ENCODE measurements around the gene CDKAL1. TPM values are rescaled to one million over a fixed set of nuclear protein-coding genes. Genes with fewer than 3 reads are reported as not detected.

The CDKAL1 gene
- total RNA-seq, 2 donors from 2014 or later, result 12.1 to 19.0 TPM

GRCh38 chr6:20879121-20879520, 344.9 kb downstream of the CDKAL1 start:
- no peak overlapping the region for H3K4me3 ChIP-seq
- intact Hi-C loops (cut with DNase I), result no loop called here
- TF ChIP-seq POLR2A (IDR thresholded peaks at IDR 0.05) (no peak), POLR2AphosphoS5 (IDR thresholded peaks at IDR 0.05) (no peak)
- TF ChIP-seq, protein P1, sequence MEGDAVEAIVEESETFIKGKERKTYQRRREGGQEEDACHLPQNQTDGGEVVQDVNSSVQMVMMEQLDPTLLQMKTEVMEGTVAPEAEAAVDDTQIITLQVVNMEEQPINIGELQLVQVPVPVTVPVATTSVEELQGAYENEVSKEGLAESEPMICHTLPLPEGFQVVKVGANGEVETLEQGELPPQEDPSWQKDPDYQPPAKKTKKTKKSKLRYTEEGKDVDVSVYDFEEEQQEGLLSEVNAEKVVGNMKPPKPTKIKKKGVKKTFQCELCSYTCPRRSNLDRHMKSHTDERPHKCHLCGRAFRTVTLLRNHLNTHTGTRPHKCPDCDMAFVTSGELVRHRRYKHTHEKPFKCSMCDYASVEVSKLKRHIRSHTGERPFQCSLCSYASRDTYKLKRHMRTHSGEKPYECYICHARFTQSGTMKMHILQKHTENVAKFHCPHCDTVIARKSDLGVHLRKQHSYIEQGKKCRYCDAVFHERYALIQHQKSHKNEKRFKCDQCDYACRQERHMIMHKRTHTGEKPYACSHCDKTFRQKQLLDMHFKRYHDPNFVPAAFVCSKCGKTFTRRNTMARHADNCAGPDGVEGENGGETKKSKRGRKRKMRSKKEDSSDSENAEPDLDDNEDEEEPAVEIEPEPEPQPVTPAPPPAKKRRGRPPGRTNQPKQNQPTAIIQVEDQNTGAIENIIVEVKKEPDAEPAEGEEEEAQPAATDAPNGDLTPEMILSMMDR (IDR thresholded peaks at IDR 0.05), result no peak
- H3K4me1 ChIP-seq (replicated peaks), result no peaks in the 10 kb centered on the region
- H3K9me3 ChIP-seq, result no peaks in the 10 kb centered on the region
- no peak for DNase-seq (ENCODE audit: low spot score)
- no peak overlapping the region for H3K27ac ChIP-seq
- no peaks in the 10 kb centered on the region for H3K36me3 ChIP-seq
- H3K27me3 ChIP-seq (replicated peaks; ENCODE audit: insufficient read depth), result no peaks in the 10 kb centered on the region
- WGBS, result 90% methylated on average over 1 of the region's 1 CpG

GRCh38 chr6:20879526-20879925, 345.3 kb downstream of the CDKAL1 start:
- no peaks in the 10 kb centered on the region for H3K36me3 ChIP-seq
- H3K27ac ChIP-seq, result no peak overlapping the region
- DNase-seq (ENCODE audit: low spot score), result no peak
- no peak overlapping the region for H3K4me3 ChIP-seq
- H3K9me3 ChIP-seq, result no peaks in the 10 kb centered on the region
- H3K27me3 ChIP-seq (replicated peaks; ENCODE audit: insufficient read depth), result no peaks in the 10 kb centered on the region
- TF ChIP-seq POLR2AphosphoS5 (IDR thresholded peaks at IDR 0.05), result no peak
- intact Hi-C loops (cut with DNase I), result no loop called here
- H3K4me1 ChIP-seq (replicated peaks), result no peaks in the 10 kb centered on the region
- WGBS, result 64% methylated on average over 1 of the region's 1 CpG

GRCh38 chr6:20881365-20881764, 347.1 kb downstream of the CDKAL1 start:
- 100% methylated on average over 1 of the region's 1 CpG for WGBS
- Histone ChIP-seq H3K27me3 (replicated peaks; ENCODE audit: insufficient read depth) (no peaks in the 10 kb centered on the region), H3K4me3 (no peak overlapping the region), H3K4me1 (replicated peaks) (no peaks in the 10 kb centered on the region), H3K27ac (no peak overlapping the region), H3K36me3 (no peaks in the 10 kb centered on the region), H3K9me3 (no peaks in the 10 kb centered on the region)
- intact Hi-C loops (cut with DNase I), result no loop called here
- TF ChIP-seq, protein P1 (IDR thresholded peaks at IDR 0.05), result no peak
- TF ChIP-seq POLR2A (IDR thresholded peaks at IDR 0.05) (no peak), POLR2AphosphoS5 (IDR thresholded peaks at IDR 0.05) (no peak)
- no peak for DNase-seq (ENCODE audit: low spot score)

DNA sequence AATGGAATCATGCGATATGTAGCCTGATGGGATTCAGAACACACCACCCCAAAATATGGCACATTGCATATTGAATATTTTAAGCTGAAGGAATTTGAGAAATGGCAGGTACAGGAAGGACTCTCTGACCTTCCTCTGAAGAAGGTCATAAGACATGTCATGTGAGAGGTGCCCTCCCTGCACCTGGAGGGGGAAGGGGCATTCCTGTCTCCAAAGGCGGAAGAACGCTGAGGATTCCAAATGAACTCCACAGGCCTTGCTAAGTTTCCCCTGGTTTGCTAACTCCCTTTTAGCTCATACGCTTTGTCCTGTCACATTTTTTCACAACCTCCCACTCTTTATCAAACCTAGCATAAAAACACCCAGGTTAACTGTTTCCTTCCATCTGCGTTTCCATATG, 347.8 kb downstream of the CDKAL1 start:
- no peaks in the 10 kb centered on the region for H3K9me3 ChIP-seq
- H3K27me3 ChIP-seq (replicated peaks; ENCODE audit: insufficient read depth), result no peaks in the 10 kb centered on the region
- no peak overlapping the region for H3K27ac ChIP-seq
- DNase-seq (ENCODE audit: low spot score), result no peak
- WGBS, result 89% methylated on average over 5 of the region's 5 CpGs
- H3K4me1 ChIP-seq (replicated peaks), result no peaks in the 10 kb centered on the region
- intact Hi-C loops (cut with DNase I), result no loop called here
- H3K4me3 ChIP-seq, result no peak overlapping the region
- H3K36me3 ChIP-seq, result no peaks in the 10 kb centered on the region
- TF ChIP-seq POLR2AphosphoS5 (IDR thresholded peaks at IDR 0.05), result no peak
- TF ChIP-seq, protein P1 (IDR thresholded peaks at IDR 0.05), result no peak
- TF ChIP-seq POLR2A (IDR thresholded peaks at IDR 0.05), result no peak

DNA sequence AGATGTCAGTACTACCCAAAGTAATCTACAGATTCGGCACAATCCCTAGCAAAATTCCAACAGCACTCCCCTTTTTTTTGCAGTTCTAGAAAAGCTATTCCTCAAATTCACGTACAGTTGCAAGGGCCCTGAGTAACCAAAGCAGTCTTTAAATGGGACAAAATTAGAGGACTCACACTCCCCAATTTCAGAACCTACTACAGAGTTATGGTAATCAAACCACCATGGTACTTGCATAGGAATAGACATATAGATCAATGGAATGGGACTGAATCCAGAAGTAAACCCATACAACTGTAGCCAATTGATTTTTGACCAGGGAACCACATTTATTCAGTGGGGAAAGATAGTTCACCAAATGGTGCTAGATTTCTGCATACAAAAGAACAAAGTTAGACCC, 350.8 kb downstream of the CDKAL1 start:
- H3K4me1 ChIP-seq (replicated peaks), result no peaks in the 10 kb centered on the region
- no peaks in the 10 kb centered on the region for H3K27me3 ChIP-seq (replicated peaks; ENCODE audit: insufficient read depth)
- intact Hi-C loops (cut with DNase I), result no loop called here
- WGBS, result 98% methylated on average over 2 of the region's 2 CpGs
- no peak overlapping the region for H3K27ac ChIP-seq
- H3K9me3 ChIP-seq, result no peaks in the 10 kb centered on the region
- H3K36me3 ChIP-seq, result no peaks in the 10 kb centered on the region
- TF ChIP-seq, protein P1 (IDR thresholded peaks at IDR 0.05), result no peak
- TF ChIP-seq POLR2A (IDR thresholded peaks at IDR 0.05) (no peak), POLR2AphosphoS5 (IDR thresholded peaks at IDR 0.05) (no peak)
- H3K4me3 ChIP-seq, result no peak overlapping the region
- no peak for DNase-seq (ENCODE audit: low spot score)

All from prostate gland (tissue), 2 donors.